ENCODE data around the gene KHDC4. TPM values are rescaled to one million over a fixed set of nuclear protein-coding genes. Genes with fewer than 3 reads are reported as not detected.

KHDC4 gene
- total and polyA plus RNA-seq, 9 of the 15 experiments (the other 6 are each of a cell fraction or from before 2014, with no cell fraction given), result 12.1 to 185 (median 65.6) TPM

DNA sequence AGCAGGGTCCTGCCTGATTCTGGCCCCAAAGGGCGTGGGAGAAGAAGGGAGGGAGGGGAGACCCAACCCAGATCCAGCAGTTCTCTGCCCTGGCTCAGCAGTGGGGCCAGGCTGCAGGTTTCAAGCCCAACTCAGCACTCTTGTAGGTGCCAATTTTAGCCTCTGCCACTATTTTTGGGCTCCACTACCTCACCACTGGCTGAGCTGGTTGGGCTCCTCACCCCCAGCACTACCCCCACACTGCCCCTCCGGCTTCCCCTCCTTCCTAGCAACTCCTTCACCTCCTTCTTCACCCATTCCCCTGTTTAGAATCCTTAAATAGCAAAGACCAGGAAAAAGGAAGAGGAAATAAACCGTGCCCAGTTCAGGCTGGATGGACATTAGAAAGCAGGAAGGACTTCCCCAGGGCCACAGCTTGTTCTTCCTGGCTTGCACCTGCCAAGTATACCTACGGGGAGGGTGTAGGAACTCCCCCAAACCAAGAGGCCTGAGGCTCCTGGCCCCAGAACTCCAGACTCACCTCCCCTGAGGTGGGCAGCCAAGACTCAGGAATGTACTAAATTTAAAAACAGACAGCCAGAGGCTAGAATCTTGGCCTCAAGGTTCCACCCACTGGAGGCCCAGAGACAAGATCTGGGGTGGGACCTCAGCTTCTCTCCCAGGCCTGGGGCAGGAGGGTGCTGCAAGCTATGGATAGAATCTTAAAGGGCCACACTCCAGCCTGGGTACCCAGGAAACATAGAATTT, 45.6 kb upstream of the KHDC4 start (continued):
- peak; percentile 20; the same call in 1 of the 2 replicates for TF ChIP-seq GABPA (tag; conservative IDR thresholded peaks at IDR 0.05; ENCODE audit: low read depth)
- no peak for TF ChIP-seq LEF1 (IDR thresholded peaks at IDR 0.05)
- TF ChIP-seq TCF3 (CRISPR knock-in tag; IDR thresholded peaks at IDR 0.05), result peak; percentile 32; the same call in 1 of the 2 replicates
- TF ChIP-seq BRD9 (IDR thresholded peaks at IDR 0.05; ENCODE audit: low read depth, partially characterized antibody), result peak; percentile 58
- TF ChIP-seq MEF2A (IDR thresholded peaks at IDR 0.05; ENCODE audit: control insufficient read depth, low read depth, low read length), result no peak
- TF ChIP-seq SIRT6 (IDR thresholded peaks at IDR 0.05; ENCODE audit: low read depth, low read length), result no peak
- no peak for TF ChIP-seq ILK (tag; IDR thresholded peaks at IDR 0.05; ENCODE audit: borderline replicate concordance, low read depth)
- no peak for TF ChIP-seq POLR2AphosphoS2 (IDR thresholded peaks at IDR 0.05; ENCODE audit: low read length)
- no peak for TF ChIP-seq ZNF644 (tag; IDR thresholded peaks at IDR 0.05; ENCODE audit: low read depth)
- TF ChIP-seq SETDB1 (IDR thresholded peaks at IDR 0.05; ENCODE audit: low read length), result no peak
- TF ChIP-seq ZNF717 (CRISPR knock-in tag; IDR thresholded peaks at IDR 0.05), result no peak
- peak; percentile 41; the same call in 1 of the 2 replicates for TF ChIP-seq SPI1 (IDR thresholded peaks at IDR 0.05; ENCODE audit: borderline replicate concordance, low read depth, low read length)
- TF ChIP-seq, protein P1, sequence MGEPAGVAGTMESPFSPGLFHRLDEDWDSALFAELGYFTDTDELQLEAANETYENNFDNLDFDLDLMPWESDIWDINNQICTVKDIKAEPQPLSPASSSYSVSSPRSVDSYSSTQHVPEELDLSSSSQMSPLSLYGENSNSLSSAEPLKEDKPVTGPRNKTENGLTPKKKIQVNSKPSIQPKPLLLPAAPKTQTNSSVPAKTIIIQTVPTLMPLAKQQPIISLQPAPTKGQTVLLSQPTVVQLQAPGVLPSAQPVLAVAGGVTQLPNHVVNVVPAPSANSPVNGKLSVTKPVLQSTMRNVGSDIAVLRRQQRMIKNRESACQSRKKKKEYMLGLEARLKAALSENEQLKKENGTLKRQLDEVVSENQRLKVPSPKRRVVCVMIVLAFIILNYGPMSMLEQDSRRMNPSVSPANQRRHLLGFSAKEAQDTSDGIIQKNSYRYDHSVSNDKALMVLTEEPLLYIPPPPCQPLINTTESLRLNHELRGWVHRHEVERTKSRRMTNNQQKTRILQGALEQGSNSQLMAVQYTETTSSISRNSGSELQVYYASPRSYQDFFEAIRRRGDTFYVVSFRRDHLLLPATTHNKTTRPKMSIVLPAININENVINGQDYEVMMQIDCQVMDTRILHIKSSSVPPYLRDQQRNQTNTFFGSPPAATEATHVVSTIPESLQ (CRISPR knock-in tag; IDR thresholded peaks at IDR 0.05), result no peak
- TF ChIP-seq MTA2 (IDR thresholded peaks at IDR 0.05; ENCODE audit: low read depth), result no peak
- no peak for TF ChIP-seq JUN (IDR thresholded peaks at IDR 0.05; ENCODE audit: borderline replicate concordance, low read depth, low read length)
- TF ChIP-seq JUN (CRISPR knock-in tag; IDR thresholded peaks at IDR 0.05; ENCODE audit: borderline replicate concordance), result no peak
- no peak for TF ChIP-seq KDM4B (IDR thresholded peaks at IDR 0.05; ENCODE audit: borderline replicate concordance in 2 of 2, low read depth in 1 of 2)
- TF ChIP-seq POLR2A (conservative IDR thresholded peaks at IDR 0.05), result peak; percentile 52
- no peak for TF ChIP-seq ZNF384 (IDR thresholded peaks at IDR 0.05; ENCODE audit: low read depth, low read length)
- 0 out of 2 replicates have a peak, but pooled peaks have one; percentile 6 for TF ChIP-seq BHLHE40 (IDR thresholded peaks at IDR 0.05; ENCODE audit: low read length)
- TF ChIP-seq, protein P2, sequence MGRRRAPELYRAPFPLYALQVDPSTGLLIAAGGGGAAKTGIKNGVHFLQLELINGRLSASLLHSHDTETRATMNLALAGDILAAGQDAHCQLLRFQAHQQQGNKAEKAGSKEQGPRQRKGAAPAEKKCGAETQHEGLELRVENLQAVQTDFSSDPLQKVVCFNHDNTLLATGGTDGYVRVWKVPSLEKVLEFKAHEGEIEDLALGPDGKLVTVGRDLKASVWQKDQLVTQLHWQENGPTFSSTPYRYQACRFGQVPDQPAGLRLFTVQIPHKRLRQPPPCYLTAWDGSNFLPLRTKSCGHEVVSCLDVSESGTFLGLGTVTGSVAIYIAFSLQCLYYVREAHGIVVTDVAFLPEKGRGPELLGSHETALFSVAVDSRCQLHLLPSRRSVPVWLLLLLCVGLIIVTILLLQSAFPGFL (CRISPR knock-in tag; IDR thresholded peaks at IDR 0.05), result no peak
- peak; percentile 16; the same call in 1 of the 2 replicates for TF ChIP-seq MAFK (IDR thresholded peaks at IDR 0.05; ENCODE audit: low read length)
- TF ChIP-seq, protein P3, sequence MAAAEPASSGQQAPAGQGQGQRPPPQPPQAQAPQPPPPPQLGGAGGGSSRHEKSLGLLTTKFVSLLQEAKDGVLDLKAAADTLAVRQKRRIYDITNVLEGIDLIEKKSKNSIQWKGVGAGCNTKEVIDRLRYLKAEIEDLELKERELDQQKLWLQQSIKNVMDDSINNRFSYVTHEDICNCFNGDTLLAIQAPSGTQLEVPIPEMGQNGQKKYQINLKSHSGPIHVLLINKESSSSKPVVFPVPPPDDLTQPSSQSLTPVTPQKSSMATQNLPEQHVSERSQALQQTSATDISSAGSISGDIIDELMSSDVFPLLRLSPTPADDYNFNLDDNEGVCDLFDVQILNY (CRISPR knock-in tag; IDR thresholded peaks at IDR 0.05), result no peak
- TF ChIP-seq, protein P4, sequence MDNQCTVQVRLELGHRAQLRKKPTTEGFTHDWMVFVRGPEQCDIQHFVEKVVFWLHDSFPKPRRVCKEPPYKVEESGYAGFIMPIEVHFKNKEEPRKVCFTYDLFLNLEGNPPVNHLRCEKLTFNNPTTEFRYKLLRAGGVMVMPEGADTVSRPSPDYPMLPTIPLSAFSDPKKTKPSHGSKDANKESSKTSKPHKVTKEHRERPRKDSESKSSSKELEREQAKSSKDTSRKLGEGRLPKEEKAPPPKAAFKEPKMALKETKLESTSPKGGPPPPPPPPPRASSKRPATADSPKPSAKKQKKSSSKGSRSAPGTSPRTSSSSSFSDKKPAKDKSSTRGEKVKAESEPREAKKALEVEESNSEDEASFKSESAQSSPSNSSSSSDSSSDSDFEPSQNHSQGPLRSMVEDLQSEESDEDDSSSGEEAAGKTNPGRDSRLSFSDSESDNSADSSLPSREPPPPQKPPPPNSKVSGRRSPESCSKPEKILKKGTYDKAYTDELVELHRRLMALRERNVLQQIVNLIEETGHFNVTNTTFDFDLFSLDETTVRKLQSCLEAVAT (IDR thresholded peaks at IDR 0.05), result peak in 1 of 2 experiments; percentile 61; a peak in 1 of 4 replicates
- no peak for TF ChIP-seq ZNF311 (CRISPR knock-in tag; IDR thresholded peaks at IDR 0.05)

Measured in K562 (cell line).